Measurements from ENCODE around the gene RAPGEF5.

- TF ChIP-seq CTCF (IDR thresholded peaks at IDR 0.05) (no peak), POLR2A (IDR thresholded peaks at IDR 0.05; ENCODE audit: low read depth) (no peak), POLR2AphosphoS5 (IDR thresholded peaks at IDR 0.05) (no peak)
These were observed 231.5 kb downstream of the RAPGEF5 start for GRCh38 chr7:22125436-22125835.

Data from esophagus muscularis mucosa (tissue), 3 donors.